ENCODE data around the gene SORD.
"Not testable (repeated sequence)": the region's sequence is repeated elsewhere in the genome, so short reads cannot be mapped to it uniquely, and the experiment has no call there.

DNA sequence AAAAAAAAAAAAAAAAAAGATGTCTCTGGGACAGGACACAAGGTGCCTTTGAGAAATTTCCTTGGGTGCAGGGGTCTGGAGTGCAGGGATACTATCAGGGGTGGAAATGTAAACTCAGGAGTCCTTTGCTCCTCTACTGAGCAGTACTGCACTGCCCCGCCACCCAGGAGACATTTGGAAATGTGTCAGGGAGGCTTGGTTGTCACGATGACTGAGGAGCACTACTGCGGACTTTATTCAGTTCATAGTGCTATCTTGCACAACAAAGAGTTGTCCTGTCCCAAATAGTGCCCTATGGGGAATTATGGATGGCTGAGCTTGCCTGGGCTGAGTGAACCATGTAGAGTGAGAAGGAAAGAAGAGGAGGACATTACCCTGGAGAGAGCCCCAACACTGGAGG is 2.6 kb downstream of the SORD start:
- TF ChIP-seq, protein P1, sequence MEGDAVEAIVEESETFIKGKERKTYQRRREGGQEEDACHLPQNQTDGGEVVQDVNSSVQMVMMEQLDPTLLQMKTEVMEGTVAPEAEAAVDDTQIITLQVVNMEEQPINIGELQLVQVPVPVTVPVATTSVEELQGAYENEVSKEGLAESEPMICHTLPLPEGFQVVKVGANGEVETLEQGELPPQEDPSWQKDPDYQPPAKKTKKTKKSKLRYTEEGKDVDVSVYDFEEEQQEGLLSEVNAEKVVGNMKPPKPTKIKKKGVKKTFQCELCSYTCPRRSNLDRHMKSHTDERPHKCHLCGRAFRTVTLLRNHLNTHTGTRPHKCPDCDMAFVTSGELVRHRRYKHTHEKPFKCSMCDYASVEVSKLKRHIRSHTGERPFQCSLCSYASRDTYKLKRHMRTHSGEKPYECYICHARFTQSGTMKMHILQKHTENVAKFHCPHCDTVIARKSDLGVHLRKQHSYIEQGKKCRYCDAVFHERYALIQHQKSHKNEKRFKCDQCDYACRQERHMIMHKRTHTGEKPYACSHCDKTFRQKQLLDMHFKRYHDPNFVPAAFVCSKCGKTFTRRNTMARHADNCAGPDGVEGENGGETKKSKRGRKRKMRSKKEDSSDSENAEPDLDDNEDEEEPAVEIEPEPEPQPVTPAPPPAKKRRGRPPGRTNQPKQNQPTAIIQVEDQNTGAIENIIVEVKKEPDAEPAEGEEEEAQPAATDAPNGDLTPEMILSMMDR (IDR thresholded peaks at IDR 0.05; ENCODE audit: borderline replicate concordance, extremely low read depth, low read length, poor library complexity, severe bottlenecking) = not testable (repeated sequence)
- TF ChIP-seq EZH2 (IDR thresholded peaks at IDR 0.05; ENCODE audit: borderline replicate concordance, low read depth, low read length, severe bottlenecking) = not testable (repeated sequence)
